Urothelium cell line (cell line): Measurements from ENCODE around the gene TAS2R8.

ENCODE experiments used
- DNase-seq: peaks from one replicate; pipeline ENCODE4 v3.0.0; 2011; ENCODE audit warnings: low spot score, mixed read lengths
- FAIRE-seq: peaks from 2 replicates; lab custom pipeline; 2011; peaks lifted over from hg19 to GRCh38; lab: Jason Lieb, UNC

The TAS2R8 gene

DNA sequence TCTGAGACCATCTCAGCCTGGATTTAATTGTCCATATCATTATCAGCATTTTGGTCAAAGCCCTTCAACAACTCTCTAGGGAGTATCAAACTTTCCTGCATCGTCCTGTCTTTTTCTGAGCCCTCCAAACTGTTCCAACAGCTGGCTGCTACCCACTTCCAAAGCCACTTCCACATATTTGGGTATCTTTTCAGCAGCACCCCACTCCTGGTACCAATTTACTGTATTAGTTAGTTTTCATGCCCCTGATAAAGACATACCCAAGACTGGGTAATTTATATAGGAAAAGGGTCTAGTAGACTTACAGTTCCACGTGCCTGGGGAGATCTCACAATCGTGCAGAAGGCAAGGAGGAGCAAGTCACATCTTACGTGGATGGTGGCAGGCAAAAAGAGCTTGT, 50.9 kb downstream of the TAS2R8 start:
- no peak for DNase-seq
- FAIRE-seq: no peak
